ENCODE results near the gene CEACAM20.
"Not testable (repeated sequence)": the region's sequence is repeated elsewhere in the genome, so short reads cannot be mapped to it uniquely, and the experiment has no call there.

Gene CEACAM20

DNA sequence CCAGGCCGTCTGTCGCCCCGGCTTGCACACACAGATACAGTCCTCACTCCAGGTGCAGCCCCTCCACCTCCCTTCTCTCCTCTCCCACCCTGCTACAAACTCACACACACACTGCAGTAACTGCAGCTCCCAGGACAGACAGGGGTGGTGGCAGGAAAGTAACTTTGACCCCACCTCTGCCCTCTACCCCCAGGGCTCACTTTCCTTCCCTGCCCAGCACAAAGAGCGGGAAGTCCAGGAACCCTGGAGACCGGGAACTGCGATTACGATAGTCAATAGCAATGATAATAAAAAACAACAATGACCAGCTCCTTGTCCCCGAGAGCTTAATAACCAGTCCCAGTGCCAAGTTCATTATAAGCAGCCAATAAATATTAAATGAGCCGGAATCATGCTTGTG, at the start of gene CEACAM20:
TSS of gene CEACAM20 (minus strand) at position 140 of the 400 bp plus-strand sequence. CDS start 166 bp downstream, outside the sequence.
- no peak for DNase-seq

DNA sequence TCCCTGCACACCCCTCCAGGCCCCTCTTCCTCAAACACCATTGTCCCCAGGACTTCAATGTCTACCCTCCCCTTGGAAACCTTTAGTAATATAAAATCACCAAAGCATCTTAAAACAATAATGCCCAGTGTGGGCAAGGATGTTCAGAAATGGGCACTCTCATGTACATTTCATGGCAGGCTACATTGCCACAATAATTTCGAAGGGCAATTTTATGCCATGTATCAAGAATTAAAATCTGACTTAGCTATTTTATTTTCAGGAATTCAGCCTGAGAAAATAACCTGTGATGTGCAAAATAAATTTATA, 48.0 kb upstream of the CEACAM20 start:
- no peak for DNase-seq

DNA sequence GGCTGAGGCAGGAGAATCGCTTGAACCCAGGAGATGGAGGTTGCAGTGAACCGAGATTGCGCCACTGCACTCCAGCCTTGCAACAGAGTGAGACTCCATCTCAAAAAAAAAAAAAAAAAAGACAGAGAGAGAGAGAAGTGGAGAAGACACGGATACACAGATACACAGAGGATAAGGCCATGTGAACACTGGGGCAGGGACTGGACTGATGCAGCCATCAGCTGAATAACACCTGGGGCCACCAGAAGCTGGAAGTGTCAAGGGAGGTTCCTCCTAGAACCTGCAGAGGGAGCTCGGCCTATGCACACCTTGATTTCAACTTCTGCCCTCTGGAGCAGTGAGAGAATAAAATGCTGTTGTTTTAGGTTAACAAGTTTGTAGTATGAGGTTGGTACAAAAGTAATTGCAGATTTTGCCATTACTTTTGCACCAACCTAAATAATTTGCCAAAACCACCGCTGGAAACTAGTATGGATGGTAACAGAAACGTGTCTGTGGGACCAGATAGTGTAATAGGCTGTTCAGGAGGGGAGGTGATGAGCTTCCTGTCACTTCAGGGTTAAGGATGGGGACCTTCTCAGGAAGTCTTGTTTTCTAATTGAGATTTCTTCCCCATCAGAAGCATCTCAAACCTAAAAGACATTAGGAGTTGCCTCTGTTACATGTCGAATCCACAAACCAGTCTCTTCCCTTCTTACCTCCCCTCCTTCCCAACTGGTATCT, 47.5 kb upstream of the CEACAM20 start:
- no peak for DNase-seq

DNA sequence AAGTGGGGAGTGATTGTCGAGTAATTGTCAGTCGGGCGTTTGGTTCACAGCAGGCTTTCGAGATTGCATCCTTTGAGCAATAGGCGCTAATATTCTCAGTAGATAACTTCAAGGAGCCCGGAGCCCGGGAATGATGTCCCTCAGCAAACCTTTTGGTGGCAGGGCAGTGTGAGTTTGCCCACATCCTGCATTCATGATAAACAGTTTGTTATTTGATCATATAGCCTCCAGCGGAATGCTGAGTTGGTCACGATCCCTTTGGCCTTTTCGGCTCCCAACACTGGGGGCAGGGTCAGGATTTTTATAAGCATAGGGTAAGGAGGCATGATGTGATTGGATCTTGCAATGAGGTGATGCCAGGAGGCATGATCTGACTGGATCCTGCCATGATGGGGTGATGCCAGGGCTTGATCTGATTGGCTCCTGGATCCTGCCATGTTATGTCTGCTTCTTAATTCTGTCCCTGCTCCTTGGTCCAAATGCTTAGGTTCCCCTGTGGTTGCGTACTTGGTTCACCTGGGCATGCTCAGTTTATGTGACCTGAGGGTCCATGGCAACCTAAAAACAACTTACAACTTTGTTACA, 45.7 kb upstream of the CEACAM20 start:
- no peak for DNase-seq

DNA sequence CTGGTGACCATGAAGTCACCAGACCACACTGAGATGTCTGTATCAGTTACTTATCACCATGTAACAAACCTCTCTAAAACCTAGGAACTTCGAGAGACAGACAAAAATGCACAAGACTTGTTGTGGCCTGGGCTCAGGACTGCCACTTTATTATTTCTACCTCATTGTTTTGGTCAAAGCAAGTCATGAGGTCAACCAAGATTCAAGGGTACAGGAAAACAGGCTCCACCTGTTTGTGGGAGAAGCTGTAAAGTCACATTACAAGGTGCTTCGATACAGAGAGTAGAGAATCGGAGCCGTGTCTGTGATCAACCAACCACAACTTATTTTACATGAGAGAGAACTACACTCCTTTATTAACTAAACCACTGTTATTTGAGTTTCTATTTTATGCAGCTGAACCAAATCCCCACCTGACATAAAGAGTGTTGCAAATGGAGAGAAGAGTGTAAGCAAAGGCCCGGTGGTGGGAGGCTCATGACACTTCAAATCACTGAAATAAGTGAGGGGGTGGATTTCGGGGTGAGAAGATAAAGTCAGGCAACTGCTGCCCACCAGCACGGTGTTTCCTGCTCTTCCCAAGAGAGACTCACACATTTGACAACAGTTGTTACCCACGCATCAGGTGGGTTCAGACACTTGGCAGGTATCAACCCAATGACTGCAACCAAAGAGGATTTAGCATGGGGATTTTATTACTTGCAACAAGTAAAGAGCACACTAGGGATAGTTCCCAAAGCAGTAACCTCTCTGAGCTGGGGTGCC, 44.9 kb upstream of the CEACAM20 start:
- no peak for DNase-seq

DNA sequence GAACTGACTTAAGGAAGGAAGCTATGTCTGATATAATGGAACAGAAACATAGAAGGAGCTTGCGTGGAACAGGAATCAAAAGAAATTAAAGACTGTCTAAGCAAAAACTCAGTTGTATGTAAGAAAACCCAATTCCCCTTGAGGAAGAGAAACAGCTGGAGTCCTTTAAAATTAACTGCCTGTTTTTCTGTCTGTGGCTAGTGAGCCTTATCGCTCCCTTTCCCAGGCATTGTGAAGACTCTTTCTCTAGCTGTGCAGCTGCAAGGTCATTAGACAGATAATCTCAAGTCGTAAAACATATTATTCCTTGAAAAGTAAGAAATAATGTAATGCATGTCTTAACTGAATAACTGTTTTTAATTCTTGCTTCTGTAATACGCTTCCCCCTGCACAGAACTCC, 44.2 kb upstream of the CEACAM20 start:
- no peak for DNase-seq

DNA sequence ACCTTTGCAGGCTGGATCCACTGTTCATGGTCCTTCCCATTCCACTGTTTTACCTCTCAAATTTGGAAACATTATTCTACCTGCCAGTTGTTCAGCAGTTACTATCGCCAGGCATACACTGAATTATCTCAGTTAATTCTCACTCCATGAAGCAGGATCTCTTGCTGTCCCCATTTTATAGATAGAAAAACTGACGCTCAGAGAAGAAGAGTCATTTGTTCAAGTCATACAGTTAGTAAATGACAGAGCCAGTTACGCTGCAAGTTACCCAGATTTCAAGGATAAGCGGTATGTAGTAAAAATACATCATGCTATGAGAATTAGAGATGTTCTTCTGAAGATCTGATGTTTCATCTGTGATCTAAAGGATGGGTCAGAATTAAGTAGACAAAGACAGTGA, 43.7 kb upstream of the CEACAM20 start:
- DNase-seq = no peak

DNA sequence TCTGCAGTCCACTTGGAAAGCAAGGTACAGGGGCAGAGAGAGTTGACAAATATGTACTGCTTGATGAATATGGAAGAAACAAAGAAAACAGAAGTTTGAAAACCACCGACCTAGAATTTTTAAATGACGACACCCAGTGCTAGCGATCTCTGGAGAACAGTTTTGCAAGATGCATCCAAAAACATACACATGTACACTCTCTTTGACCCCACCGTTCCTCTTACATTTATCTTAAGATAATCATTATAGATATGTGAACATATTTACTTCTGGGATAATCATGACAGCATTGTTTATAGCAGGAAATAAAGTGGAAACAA, 43.1 kb upstream of the CEACAM20 start:
- DNase-seq = no peak

DNA sequence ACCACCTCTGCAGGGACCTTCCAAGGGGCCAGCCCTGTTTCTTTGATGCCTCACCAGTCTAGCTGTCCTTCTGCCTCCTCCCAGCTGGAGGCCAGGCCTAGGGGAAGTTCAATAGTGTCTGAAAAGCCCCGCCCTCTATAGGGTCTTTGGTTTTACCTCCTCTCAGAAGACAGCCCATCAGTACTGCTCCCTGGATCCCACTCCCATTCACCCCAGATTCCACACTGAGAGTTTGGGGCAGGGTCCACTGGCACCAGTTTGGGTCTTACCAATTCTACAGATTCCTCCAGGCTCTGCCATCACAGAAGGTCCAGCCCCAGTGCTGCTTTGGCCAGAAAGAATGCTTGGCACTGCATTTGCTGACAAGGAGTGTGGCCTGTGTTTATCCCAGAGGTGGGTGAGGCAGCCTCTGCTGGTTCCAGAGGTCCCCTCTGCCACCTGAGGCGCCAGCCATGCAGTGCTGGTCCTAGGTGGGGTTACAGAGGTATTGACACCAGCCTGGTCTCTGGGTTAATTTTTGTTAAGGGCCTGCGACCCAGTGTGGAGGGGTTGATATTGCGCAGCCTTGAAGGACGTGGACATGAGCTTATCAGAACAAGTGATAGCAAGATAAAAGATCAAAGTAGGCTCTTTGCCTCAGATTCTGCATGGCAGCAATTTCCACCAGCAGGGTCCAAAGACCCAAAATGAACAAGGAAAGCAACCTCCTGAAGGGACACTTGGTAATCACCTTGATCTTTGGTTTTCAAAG, 42.5 kb upstream of the CEACAM20 start:
- DNase-seq = no peak

DNA sequence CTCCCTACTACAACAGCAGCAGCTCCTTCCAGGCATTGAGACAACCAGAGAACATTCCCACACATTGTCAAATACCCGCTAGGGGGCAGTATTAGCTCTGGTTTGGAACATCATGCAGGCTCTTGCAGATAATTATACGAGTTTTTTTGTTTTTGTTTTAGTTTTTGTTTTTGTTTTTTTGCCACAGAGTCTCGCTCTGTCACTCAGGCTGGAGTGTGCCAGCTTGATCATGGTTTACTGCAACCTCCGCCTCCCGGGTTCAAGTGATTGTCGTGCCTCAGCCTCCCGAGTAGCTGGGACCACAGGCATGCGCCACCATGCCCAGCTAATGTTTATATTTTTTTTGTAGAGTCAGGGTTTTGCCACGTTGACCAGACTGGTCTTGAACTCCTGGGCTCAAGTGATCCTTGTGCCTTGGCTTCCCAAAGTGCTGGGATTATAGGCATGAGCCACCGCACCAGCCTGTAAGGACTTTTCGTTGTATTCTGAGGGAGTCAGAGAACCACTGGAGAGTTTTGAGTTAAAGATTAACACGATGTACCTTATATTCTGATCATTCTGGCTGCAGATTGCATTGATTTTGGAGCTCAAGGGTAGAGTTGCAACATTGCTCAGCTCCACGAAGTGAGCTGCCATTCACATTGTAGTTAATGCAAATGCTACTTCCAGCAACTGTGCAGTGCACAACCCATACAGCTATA, 41.7 kb upstream of the CEACAM20 start:
- DNase-seq = no peak

DNA sequence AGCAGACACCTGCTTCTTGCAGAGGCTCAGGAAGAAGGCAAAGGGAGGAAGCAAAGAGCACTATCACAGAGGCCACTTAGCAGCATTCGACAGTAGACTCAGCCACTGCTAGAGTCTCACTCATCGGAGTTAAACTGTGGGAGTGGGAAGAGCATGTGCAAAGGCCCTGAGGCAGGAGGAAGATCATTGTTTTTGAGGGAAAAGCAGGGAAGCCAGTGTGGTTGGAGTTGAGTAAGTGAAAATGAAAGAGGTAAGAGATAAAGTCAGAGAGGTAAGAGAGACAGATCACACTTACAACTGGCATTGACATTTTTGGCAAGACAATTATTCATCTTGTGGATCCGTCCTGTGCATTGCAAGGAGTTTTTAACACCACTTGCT, 41.1 kb upstream of the CEACAM20 start:
- DNase-seq = no peak

DNA sequence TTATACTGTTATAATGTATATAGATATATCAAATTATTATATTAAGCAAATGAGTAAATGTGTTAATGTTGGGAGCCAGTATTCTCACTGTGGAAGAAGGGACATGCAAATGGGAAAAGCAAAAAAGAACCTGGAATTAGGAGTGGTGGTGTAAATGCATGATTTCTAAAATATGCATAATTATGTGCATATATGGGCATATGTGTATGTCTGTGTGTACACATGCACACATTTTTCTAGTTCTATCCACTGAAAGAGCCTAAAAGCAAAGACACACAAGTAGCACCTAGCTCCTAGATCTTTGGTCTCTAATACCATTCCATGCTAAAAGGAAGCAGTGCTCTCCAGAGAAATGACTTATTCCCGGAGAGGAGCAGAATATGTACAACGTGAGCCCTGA, 38.3 kb upstream of the CEACAM20 start:
- no peak for DNase-seq

DNA sequence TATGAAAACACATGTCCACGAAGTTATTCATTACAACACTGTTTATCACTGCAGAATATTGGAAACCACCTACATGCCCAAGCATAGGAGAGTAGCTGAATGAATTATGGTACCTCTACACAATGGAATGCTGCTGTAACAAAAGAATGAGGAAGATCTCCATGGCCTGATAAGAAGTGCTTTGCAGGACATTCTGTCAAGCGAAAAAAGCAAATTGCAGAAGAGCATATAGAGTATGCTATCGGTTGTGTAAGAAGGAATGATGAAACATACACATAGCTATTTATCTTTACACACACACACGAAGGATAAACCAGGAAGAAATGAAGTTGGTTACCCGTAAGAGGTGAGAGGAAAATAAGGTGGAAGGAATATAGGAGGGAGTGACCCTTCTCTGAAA, 37.5 kb upstream of the CEACAM20 start:
- no peak for DNase-seq

DNA sequence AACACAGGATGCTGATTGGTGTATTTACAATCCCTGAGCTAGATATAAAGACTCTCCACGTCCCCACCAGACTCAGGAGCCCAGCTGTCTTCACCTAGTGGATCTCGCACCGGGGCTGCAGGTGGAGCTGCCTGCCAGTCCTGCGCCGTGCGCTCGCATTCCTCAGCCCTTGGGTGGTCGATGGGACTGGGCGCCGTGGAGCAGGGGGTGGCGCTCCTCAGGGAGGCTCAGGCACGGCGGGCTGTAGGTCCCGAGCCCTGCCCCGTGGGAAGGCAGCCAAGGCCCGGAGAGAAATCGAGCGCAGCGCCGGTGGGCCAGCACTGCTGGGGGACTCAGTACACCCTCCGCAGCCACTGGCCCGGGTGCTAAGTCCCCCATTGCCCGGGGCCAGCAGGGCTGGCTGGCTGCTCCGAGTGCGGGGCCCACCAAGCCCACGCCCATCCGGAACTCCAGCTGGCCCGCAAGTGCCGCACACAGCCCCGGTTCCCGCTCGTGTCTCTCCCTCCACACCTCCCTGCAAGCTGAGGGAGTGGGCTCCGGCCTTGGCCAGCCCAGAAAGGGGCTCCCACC, 33.7 kb upstream of the CEACAM20 start:
- DNase-seq = not testable (repeated sequence)

DNA sequence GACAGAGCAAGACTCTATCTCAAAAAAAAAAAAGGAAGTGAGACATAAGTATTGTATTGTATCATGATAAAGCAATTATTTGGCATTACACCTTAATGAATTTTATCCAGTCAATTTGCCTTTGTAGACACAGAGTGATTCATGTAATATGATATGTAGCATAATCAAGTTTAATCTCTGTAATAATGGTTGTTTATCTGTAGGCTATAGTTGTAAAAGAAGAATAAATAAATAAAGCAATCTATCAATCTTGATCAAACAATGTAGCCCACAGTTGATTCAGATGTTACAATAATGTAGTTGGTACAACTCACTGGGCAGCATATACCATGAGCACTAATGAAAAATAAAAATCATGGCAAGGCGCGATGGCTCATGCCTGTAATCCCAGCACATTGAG, 28.5 kb upstream of the CEACAM20 start:
- DNase-seq = no peak

DNA sequence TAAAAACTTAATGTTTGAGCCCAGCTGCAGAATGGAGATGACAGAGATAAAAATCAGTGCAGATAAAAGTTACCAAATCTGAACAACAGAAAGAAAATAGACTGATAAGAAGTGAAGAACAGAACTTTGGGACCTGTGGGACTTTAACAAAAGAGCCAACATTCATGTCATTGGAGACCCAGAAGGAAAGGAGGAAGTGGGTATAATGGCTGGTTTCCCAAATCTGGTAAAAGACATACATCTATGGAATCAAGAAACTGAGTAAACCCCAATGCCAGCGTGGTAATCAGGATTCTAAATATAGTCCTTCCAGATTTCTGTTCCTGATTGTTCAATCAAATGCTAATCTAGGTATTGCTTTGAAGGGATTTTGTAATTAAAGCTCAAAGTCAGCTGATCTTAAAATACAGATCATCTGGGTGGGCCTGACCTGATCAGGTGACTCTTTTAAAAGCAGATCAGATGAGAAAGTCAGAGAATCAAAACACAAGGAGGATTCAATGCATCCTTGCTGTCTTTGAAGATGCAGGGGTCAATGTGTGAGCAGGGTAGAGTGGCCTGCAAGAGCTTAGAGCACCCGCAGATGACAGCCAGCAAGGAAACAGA, 25.3 kb upstream of the CEACAM20 start:
- no peak for DNase-seq

DNA sequence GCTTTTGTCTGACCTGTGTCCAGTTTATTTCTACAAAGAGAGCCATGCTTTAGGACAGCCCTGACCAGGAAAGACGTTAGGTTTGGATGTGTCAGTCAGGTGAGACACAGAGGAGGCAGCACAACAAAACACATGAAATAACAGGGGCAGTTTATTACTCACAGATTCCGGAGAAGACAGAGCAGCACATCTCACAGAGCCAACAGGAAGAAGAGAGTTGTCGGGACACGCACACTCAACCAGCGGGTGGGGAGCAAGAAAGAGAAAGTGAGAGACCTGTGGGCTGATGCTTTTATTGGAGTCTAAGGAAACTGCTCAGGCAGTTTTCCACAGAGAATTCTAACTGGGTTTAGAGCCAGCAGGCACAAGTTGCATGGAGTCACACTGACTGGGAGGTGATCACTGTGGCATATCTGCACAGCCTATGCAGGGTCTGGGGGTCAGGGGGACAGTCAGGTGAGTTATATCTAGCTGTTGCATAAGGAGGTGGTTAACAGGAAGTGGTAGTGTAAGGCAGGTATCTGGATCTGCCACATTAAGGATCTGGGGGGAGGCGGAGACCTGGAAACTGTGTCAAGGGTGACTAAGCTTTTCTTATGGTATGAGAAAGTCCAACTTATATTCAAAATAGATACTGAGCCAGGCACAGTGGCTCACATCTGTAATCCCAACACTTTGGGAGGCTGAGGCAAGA, 24.1 kb upstream of the CEACAM20 start:
- no peak for DNase-seq

DNA sequence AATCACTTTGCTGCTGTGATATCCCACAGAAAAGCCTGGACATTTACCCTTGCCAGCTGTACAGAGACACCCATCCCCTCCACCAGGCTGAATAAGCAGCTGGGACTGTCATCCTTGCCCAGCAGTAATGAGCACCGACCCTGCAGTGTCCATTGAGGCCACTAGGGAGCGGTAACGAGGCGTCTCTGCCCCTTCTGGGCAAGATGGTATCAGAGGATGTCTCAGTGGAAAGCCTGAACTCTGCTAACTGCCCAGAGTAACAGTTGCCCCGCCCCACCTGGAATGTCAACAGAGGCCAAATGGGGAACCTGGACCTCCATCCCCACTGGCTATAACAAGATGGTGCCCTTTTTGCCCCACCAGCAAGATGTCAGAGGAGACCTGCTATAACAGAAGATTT, 22.8 kb upstream of the CEACAM20 start:
- no peak for DNase-seq

DNA sequence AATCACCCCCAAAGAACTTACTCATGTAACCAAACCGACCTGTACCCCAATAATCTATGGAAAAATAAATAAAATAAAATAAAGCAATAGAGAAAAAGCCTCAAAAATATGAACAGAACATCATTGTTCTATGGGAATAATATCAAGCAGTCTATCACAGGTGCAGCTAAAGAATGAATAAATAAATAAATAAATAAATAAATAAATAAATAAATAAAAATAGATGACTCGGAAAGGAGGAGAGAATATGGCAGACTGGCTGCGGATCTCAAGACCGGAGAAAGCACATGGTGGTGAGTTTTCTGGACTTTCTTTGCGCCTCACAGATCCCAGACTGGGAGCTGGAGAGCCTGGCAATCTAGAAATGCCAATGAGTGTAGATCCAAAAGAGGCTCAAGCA, 22.4 kb upstream of the CEACAM20 start:
- no peak for DNase-seq

DNA sequence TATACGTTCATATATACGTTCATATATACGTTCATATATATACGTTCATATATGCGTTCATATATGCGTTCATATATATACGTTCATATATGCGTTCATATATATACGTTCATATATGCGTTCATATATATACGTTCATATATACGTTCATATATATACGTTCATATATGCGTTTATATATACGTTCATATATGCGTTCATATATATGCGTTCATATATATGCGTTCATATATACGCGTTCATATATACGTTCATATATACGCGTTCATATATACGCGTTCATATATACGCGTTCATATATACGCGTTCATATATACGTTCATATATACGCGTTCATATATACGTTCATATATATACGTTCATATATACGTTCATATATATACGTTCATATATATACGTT, 21.5 kb upstream of the CEACAM20 start:
- DNase-seq = not testable (repeated sequence)

DNA sequence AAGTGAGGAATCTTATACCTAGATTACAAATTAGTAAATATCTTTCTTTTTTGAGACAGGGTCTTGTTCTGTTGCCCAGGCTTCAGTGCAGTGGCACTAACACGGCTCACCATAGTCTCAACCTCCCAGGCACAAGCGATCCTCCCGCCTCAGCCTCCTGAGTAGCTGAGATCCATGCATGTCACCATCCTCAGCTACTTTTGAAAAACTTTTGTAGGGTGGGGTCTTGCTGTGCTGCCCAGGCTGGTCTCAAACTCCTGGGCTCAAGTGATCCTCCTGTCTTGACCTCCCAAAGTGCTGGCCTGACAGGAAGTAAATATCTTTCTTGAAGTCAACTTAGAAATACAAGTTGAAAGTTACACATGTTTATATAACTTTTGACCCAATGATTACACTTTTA, 20.0 kb upstream of the CEACAM20 start:
- no peak for DNase-seq

DNA sequence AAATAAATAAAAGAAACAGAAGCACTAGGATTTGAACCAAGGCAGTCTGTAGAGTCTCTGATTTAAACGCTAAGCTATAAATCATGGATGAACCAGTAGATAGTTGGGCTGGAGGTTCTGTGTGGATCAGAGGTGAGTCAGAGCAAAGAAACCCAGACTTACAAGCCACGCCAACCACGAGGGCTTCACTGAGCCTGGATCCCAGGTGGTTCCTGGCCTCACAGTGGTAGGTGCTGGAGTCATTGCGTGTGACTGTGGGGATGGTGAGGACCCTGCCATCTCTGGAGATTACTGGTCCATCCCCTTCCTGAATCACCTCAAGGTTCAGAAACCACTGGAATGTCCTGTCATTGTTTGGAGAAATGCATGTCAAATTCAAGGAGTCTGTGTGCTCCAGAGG, 19.3 kb upstream of the CEACAM20 start:
- no peak for DNase-seq
